NCI-H1417 treated with DMSO at 0.1 percent for 48 hours (cell line): ENCODE data around the gene MGME1.
A peak's percentile ranks its signal among the peaks of the same experiment; 100 is the strongest.

Experiments used
- DNase-seq: peaks from one replicate; lab custom pipeline; 2025; lab: John Stamatoyannopoulos, UW

Gene MGME1

GRCh38 chr20:17968366-17969277 is at the start of gene MGME1, which contains the start of gene SNX5:
Gene MGME1, plus strand, starts transcription at chr20:17969018. Its CDS starts 842 bp downstream, at chr20:17969860.
Gene SNX5, minus strand, starts transcription at chr20:17968794. Its CDS starts 369 bp downstream, at chr20:17968425.
- DNase-seq, result peak; percentile 97

GRCh38 chr20:17919149-17919548 is 49.7 kb upstream of the MGME1 start:
- no peak for DNase-seq

- DNase-seq, result no peak
Observed at GRCh38 chr20:17921774-17922173, 47.0 kb upstream of the MGME1 start.

GRCh38 chr20:17925141-17925939 is 43.5 kb upstream of the MGME1 start:
- DNase-seq, result no peak

- DNase-seq, result no peak
Observed at GRCh38 chr20:17925940-17926300, 42.9 kb upstream of the MGME1 start.

GRCh38 chr20:17928211-17928611 is 40.6 kb upstream of the MGME1 start:
- DNase-seq, result no peak

- DNase-seq, result no peak
Observed at GRCh38 chr20:17928633-17929311, 40.0 kb upstream of the MGME1 start.

- no peak for DNase-seq
Observed at GRCh38 chr20:17931513-17931912, 37.3 kb upstream of the MGME1 start.

GRCh38 chr20:17932396-17932795 is 36.4 kb upstream of the MGME1 start:
- no peak for DNase-seq

GRCh38 chr20:17933121-17933520 is 35.7 kb upstream of the MGME1 start:
- no peak for DNase-seq

GRCh38 chr20:17933711-17934110 is 35.1 kb upstream of the MGME1 start:
- DNase-seq, result no peak

GRCh38 chr20:17934141-17934862 is 34.5 kb upstream of the MGME1 start:
- DNase-seq, result no peak

GRCh38 chr20:17935186-17935585 is 33.6 kb upstream of the MGME1 start:
- DNase-seq, result no peak

GRCh38 chr20:17935761-17936160 is 33.1 kb upstream of the MGME1 start:
- no peak for DNase-seq

- no peak for DNase-seq
Observed at GRCh38 chr20:17936286-17936760, 32.5 kb upstream of the MGME1 start.

- no peak for DNase-seq
Observed at GRCh38 chr20:17936761-17937732, 31.8 kb upstream of the MGME1 start.

- DNase-seq, result no peak
Observed at GRCh38 chr20:17938871-17939619, 29.8 kb upstream of the MGME1 start.

- no peak for DNase-seq
Observed at GRCh38 chr20:17939622-17940223, 29.1 kb upstream of the MGME1 start.
